ENCODE results near the gene KIZ. TPM values are rescaled to one million over a fixed set of nuclear protein-coding genes. Genes with fewer than 3 reads are reported as not detected.

Gene KIZ
- total and polyA plus RNA-seq, 2 of the 4 experiments (the other 2 are of a cell fraction) = 9.9 to 14.0 TPM

GRCh38 chr20:21182832-21183563, 57.1 kb downstream of the KIZ start:
- dilution Hi-C loops (cut with HindIII; ENCODE audit: low sequenced_read_pairs, unreplicated experiment) = no loop called here
- peak overlapping the region; percentile 49; the same call in 1 of the 2 replicates for H4K91ac ChIP-seq (ENCODE audit: insufficient read depth, low read depth, low read length)
- H2AK9ac ChIP-seq (replicated peaks; ENCODE audit: low read depth, low read length, poor library complexity) = no peak overlapping the region
- POLR2A ChIA-PET (ENCODE audit: unreplicated experiment) = no interaction called here
- H2AK5ac ChIP-seq (ENCODE audit: low read depth, low read length) = no peak overlapping the region
- no peak overlapping the region for H2AFZ ChIP-seq (replicated peaks; ENCODE audit: low read length, poor library complexity)
- no peak overlapping the region for H3K9ac ChIP-seq (ENCODE audit: low read depth, low read length)
- CTCF ChIA-PET = interaction anchor here (0.6 to 0.7 kb wide), 3 partner anchors 14 to 48 kb away, joined by 3 to 7 read pairs (median 5); no protein-coding TSS in a partner anchor
- peak overlapping the region; percentile 8; the same call in 1 of the 3 replicates for H2BK15ac ChIP-seq (ENCODE audit: low read depth, low read length)
- H3K4me2 ChIP-seq (ENCODE audit: low read depth, low read length) = peak overlapping the region; percentile 83; the same call in 1 of the 2 replicates
- peak overlapping the region; percentile 76 for H2BK20ac ChIP-seq (ENCODE audit: low read depth, low read length)
- BruUV-seq (replicated peaks) = no TSS peak
- H3K4ac ChIP-seq (ENCODE audit: low read depth, low read length) = peak overlapping the region; percentile 60
- H2BK120ac ChIP-seq (ENCODE audit: low read depth, low read length) = peak overlapping the region; percentile 61
- H3K4me3 ChIP-seq (ENCODE audit: insufficient read depth, low read depth, low read length) = no peak overlapping the region
- H3K27me3 ChIP-seq (ENCODE audit: control insufficient read depth, insufficient read depth, low read length) = no peaks in the 10 kb centered on the region
- peak overlapping the region; percentile 74; the same call in 1 of the 2 replicates for H3K14ac ChIP-seq (replicated peaks; ENCODE audit: low read depth, low read length)
- peak overlapping the region in 1 of 2 experiments; percentile 83; a peak in 2 of 4 replicates for H4K8ac ChIP-seq (ENCODE audit: low read depth in 2 of 2, low read length in 2 of 2)
- intact Hi-C loops (cut with micrococcal nuclease) = loop anchor here (1.0 to 5.0 kb wide), 2 partner anchors 27 to 56 kb away; partner anchors contain the start of gene KIZ
- H4K5ac ChIP-seq (ENCODE audit: low read depth, low read length) = peak overlapping the region; percentile 62; the same call in 1 of the 2 replicates
- TF ChIP-seq CEBPB (IDR thresholded peaks at IDR 0.05; ENCODE audit: low read depth, low read length) (peak; percentile 97), POLR2A (IDR thresholded peaks at IDR 0.05; ENCODE audit: low read depth, low read length) (no peak), FOS (IDR thresholded peaks at IDR 0.05; ENCODE audit: low read depth, low read length) (peak; percentile 66; the same call in 1 of the 2 replicates)
- peak; percentile 88 for DNase-seq
- H3K9me3 ChIP-seq (ENCODE audit: control insufficient read depth, insufficient read depth, low read length) = no peaks in the 10 kb centered on the region
- in situ Hi-C loops (cut with MboI; ENCODE audit: low sequenced_read_pairs) = no loop called here
- peaks cover 9% of the 10 kb centered on the region for H3K4me1 ChIP-seq (ENCODE audit: control insufficient read depth, insufficient read depth, low read length)
- peaks cover 10% of the 10 kb centered on the region; the same call in 1 of the 2 replicates for H3K9me1 ChIP-seq (ENCODE audit: insufficient read depth, low read length)
- peaks cover 0 to 3% of the 10 kb centered on the region in 2 experiments; a peak in 1 of 4 replicates for H3K79me1 ChIP-seq (ENCODE audit: low read depth in 1 of 2, low read length in 2 of 2)
- no peaks in the 10 kb centered on the region for H3K36me3 ChIP-seq (ENCODE audit: control insufficient read depth, insufficient read depth, low read length)
- peak overlapping the region; percentile 90 for H2BK5ac ChIP-seq (ENCODE audit: low read depth, low read length, poor library complexity, severe bottlenecking)
- H3K27ac ChIP-seq (ENCODE audit: insufficient read depth, low read length) = no peak overlapping the region; the same call in 1 of the 2 replicates
- peak; percentile 94 for ATAC-seq (ENCODE audit: low read depth)
- H4K20me1 ChIP-seq (ENCODE audit: insufficient read depth, low read length) = no peaks in the 10 kb centered on the region
- no peak overlapping the region for H3K56ac ChIP-seq (ENCODE audit: extremely low read depth, insufficient read depth, low read length)
- peak overlapping the region; percentile 63; the same call in 1 of the 2 replicates for H3K23ac ChIP-seq (ENCODE audit: low read depth, low read length)
- WGBS, 2 experiments (ENCODE audit: extremely low coverage in 2 of 2, insufficient read length in 1 of 2) = no CpG with 5 or more reads among the region's 7 CpGs
- peak overlapping the region; percentile 79; the same call in 1 of the 2 replicates for H3K18ac ChIP-seq (ENCODE audit: low read depth, low read length)

All from IMR-90 (cell line).